Subcutaneous preadipocyte (primary cell): ENCODE measurements around the gene C17orf113. TPM values are rescaled to one million over a fixed set of nuclear protein-coding genes. Genes with fewer than 3 reads are reported as not detected.

ENCODE experiments used
- total RNA-seq: library from RNA; depleted of rRNA; stranded (reverse); fragments of >200 nt; gene quantifications from 2 replicates; pipeline ENCODE4 v1.2.3, GENCODE V29; 2012

Gene C17orf113
- under 0.01 and 0.37 TPM in 2 replicates for total RNA-seq

DNA sequence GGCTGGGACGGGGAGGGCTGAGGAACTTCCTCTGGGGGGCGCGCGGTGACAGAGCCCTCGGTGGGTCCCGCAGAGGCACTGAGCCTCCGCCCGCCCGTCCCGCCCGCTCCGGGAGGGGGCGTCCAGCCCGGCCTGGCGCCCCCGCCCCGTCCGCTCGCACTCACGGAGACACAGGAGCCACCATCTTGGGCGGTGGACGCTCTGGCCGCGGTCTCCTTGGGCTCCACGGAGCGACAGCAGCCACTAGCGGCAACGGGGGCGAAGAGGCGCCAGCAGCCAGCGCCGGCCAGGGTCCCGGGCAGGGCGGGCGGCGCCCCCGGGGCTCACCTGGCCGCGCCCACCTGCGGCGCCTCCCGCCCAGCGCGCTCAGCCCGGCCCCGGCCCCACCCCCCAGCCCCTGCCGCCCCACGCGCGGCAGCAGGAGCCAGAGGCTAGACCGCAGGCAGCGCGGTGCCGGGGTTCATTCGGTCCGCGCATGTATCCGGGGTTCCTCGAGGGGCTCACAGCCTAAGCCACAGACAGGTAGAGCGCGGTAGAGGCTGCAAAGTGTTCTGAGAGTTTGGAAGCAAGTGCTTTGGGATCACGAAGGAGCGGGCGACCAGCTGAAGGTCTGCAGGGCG is at the start of gene C17orf113:
Gene C17orf113, minus strand, starts transcription at position 209 of the 620 bp plus-strand sequence. CDS start 7,225 bp downstream, outside the sequence.

DNA sequence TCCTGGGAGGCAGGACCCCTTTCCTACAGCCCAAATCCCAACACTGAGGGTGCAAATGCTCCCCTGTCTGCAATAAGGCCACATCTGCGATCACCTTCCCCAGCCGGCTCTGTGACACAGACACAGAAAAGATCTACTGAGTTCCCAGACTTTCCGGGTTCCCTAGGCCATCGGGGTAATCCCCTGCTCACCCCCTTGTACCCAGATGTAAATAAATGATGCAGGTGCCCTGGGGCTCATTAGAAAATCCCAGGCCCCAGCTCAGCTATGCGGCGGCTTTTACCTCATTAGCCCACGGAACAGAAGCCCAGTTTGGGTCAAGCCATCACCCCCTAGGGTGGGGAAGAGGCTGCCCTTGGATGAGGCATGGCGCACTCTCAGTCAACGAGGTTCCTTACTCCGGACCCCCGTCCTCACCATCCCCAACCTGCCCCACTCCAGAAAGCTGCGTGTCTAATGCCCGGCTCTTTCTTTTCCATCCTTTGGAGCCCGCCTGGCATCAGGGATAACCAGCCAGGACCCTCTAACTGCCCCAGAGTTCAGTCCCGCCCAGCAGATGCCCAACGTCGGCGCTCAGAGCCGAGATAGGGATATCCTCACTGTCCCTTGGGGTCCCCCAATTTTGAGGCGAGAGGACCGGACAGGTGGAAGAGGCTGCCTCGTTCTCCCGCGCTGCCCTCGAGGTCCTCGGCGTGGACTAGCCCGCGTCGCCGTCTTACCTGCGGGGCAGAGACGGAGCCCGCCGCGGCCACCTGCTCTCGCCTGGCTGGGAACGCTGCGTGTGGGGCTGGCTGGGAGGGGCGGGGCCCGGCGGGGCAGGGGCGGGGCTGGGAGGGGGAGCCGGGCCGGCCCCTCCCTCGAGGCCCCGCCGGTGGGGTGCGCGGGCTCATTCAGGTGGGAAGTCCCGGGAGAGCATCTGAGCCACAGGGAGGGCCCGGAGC is 47.6 kb upstream of the C17orf113 start, which contains the start of gene ZNF385C:
Gene ZNF385C, minus strand, starts transcription at position 783 of the 941 bp plus-strand sequence. CDS start 35,417 bp downstream, outside the sequence.

DNA sequence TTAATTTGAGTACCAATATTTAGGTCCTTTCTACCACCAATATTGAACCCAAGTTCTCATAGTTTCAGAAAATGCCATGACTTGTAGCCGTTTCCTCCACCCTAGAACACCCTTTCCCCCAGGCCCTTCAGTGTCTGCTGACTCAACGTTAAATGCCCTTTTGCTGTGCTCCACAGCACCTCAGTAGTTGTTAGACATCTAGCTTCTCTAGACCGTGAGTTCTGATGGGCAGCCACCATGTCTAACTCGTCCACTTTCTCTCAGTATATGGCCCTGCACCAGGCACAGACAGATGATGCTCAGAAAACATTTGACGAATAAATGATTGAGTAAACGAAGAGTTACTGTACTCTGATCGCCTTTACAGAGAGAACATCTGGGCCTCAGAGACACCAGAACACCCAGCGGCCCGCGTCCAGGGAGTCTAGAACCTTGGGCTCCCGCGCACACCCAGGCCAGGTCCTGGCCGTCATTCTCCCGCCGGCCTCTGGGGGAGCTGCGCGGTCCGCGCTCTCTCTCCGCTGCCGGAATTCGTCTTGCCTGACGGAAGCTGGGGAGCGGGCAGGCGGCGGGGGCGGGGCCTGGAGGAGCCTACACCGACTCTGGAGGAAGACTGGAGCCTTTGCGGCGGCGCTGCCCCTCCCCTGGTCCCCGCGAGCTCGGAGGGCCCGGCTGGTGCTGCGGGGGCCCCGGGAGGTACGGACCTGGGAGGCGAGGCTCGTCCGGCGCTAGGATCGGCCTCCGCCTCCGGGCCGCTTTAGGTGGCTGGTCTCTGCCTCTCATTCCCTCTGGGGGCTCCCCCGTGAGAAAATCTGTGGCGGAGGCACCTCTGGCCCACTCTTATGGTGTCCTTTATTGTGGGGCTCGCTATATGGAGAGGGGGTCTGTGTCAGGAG is 30.6 kb downstream of the C17orf113 start, which contains the start of gene NKIRAS2:
Gene NKIRAS2, plus strand, starts transcription at position 582 of the 896 bp plus-strand sequence. CDS start 1,488 bp downstream, outside the sequence.

DNA sequence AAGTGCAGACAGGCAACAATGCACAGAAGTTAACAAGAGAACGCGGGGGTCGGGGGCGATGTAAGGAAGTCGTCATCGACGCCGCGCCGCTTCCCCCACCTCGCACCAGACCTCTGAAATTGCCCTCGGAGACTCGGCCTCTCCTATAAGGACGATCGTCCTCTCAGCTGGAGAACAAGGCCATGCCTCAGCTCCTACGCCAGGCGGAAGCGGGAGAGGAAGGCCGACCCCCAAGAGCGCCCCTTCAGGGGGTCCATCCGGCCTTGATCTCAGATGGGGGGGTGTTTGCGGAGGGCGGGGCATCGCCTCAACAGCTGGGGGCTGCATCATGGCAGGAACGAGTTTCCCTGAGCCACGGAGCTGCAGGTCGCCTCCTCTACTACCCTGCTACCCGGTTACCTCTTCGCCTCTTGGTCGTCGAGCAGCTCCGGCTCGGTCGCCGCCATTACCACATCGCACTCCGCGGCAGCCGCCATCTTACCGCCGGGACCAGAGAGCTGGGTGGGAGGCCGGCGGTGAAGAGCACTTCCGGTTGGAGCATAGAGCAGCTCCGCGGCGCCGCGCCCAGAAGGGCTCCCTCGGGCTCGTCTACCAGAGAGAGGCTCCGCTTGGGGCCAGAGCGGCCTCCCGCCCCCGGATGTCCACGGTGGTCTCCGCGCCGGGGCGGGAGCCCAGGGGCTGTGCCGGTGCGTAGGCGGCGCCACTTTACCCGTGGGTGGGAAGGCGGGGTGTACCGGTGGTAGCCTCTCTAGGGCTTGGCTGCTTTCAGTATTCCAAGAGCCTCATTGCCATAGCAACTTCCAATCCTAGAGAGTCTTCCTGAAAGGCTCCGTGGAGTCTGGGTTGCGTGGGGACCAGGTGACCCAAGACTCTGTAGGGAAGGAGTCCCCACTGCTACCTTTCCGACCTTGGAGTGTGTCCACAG is 33.2 kb downstream of the C17orf113 start, which contains the start of gene DNAJC7:
Gene DNAJC7, minus strand, starts transcription at position 499 of the 925 bp plus-strand sequence. Its CDS starts 23 bp downstream, at position 476.

Other genes starting within 250 kb of the C17orf113 start
- 38.6 and 42.0 TPM in 2 replicates for gene P3H4, start 238.7 kb downstream of the C17orf113 start, total RNA-seq
- 239 and 240 TPM in 2 replicates for gene FKBP10, start 237.6 kb downstream of the C17orf113 start, total RNA-seq
- 43.4 and 61.7 TPM in 2 replicates for gene NT5C3B, start 214.4 kb downstream of the C17orf113 start, total RNA-seq
- under 0.01 and 0.37 TPM in 2 replicates for gene KLHL10, start 212.8 kb downstream of the C17orf113 start, total RNA-seq
- 19.1 and 30.3 TPM in 2 replicates for gene KLHL11, start 185.2 kb downstream of the C17orf113 start, total RNA-seq
- gene ACLY, start 131.7 kb downstream of the C17orf113 start, total RNA-seq, result 233 and 404 TPM in 2 replicates
- gene ODAD4, start 120.0 kb downstream of the C17orf113 start, total RNA-seq, result 0.37 and 0.59 TPM in 2 replicates
- 48.5 and 54.0 TPM in 2 replicates for gene CNP, start 83.8 kb downstream of the C17orf113 start, total RNA-seq
- 64.3 and 78.8 TPM in 2 replicates for gene DNAJC7, start 33.2 kb downstream of the C17orf113 start, total RNA-seq
- gene NKIRAS2, start 30.5 kb downstream of the C17orf113 start, total RNA-seq, result 19.5 and 26.0 TPM in 2 replicates
- gene ZNF385C, start 47.9 kb upstream of the C17orf113 start, total RNA-seq, result not detected in 2 replicates
- 4.5 and 7.0 TPM in 2 replicates for gene DHX58, start 62.1 kb upstream of the C17orf113 start, total RNA-seq
- 13.6 and 15.6 TPM in 2 replicates for gene KAT2A, start 70.8 kb upstream of the C17orf113 start, total RNA-seq
- gene HSPB9, start 72.2 kb upstream of the C17orf113 start, total RNA-seq, result not detected in 2 replicates
- 86.7 and 87.2 TPM in 2 replicates for gene RAB5C, start 104.4 kb upstream of the C17orf113 start, total RNA-seq
- gene KCNH4, start 130.5 kb upstream of the C17orf113 start, total RNA-seq, result not detected in 2 replicates
- not detected in 2 replicates for gene HCRT, start 134.9 kb upstream of the C17orf113 start, total RNA-seq
- 9.0 and 15.1 TPM in 2 replicates for gene GHDC, start 143.9 kb upstream of the C17orf113 start, total RNA-seq
- gene STAT5B, start 225.8 kb upstream of the C17orf113 start, total RNA-seq, result 22.0 and 26.2 TPM in 2 replicates
- gene STAT5A, start 237.9 kb upstream of the C17orf113 start, total RNA-seq, result 9.6 and 19.1 TPM in 2 replicates